Ammon's horn (tissue), 1 donor: Measurements from ENCODE around the gene DLGAP4.

Experiments
- DNase-seq: peaks from one replicate; pipeline ENCODE4 v3.0.0-alpha.2; 2016; ENCODE audit warnings: low spot score

The DLGAP4 gene

GRCh38 chr20:36308986-36309385 lies 2.8 kb downstream of the DLGAP4 start:
- DNase-seq = no peak

GRCh38 chr20:36309643-36310042 lies 3.5 kb downstream of the DLGAP4 start:
- no peak for DNase-seq

- DNase-seq = no peak
Measured at GRCh38 chr20:36310215-36310981, 4.3 kb downstream of the DLGAP4 start.

DNA sequence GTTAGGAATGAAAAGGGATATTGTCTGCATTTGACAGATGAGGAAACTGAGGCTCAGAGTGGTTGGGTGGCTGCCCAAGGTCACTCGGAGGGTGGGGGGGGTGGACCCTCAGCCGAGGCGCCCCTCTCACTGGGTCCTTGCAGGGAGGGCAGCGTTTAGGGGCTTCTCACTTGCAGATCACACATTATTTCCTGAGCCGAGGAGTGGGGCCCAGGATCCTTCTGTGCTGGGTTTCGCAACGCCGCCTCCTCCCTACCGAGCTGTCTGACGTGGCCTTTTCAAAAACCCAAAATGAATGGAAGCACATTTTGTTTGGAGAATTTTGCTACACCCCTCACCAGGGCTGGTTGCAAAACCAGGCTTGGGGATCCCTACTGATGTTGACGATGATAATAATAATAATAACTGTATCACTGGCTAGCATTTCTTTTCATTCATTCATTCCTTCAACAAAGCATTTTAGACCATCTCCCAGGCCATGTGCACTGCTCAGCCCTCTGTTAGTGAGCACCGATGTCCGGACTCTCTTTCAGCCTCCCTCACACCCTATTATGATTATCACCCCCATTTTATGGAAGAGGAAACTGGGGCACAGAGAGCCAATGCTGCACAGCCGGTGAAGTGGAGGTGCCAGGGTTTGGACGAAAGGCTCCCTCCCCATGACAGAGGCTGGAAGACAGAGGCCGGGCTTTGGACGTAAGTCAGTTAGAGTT lies 5.2 kb downstream of the DLGAP4 start:
- peak; percentile 69 for DNase-seq

GRCh38 chr20:36311854-36312723 lies 6.0 kb downstream of the DLGAP4 start:
- DNase-seq = no peak

GRCh38 chr20:36312724-36313441 lies 6.7 kb downstream of the DLGAP4 start:
- DNase-seq = peak; percentile 33

DNA sequence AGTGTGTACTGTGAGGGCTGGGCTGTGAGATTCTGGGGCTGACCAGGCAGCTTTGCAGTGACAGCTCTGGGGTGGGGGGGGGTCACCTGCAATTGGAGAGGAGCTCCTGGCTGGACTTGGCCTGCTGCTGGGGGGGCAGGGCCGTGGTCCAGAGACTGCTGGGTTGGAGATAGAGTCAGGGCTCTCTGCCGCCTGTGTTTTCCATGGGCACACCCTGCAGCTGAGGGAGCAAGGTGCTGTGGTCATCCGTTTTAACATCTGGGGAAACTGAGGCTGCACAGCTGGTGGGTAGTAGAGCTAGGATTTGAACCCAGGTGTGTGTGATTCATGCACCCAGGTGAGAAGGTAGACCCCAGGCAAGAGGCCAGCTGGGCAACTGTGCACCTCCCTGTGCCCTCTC lies 7.3 kb downstream of the DLGAP4 start:
- DNase-seq = no peak

DNA sequence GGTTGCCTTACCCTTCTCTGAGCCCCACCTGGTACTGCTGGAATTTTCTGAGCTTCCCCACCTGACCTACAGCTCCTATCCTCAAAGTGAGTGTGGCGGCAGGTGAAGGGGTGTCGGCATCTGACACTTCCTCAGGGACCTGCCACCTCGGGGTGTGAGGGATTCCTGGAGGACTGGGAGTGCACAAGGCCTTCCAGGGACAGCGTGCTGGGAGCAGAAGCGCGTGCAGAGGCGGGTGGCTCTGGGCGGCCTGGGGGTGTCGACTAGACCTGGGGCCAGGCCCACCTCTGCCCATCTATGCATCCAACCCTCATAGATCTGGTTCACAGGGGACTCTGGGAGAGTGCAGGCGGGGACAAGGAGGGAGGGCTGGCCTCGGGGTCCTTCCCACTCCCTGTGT lies 7.8 kb downstream of the DLGAP4 start:
- DNase-seq = no peak

DNA sequence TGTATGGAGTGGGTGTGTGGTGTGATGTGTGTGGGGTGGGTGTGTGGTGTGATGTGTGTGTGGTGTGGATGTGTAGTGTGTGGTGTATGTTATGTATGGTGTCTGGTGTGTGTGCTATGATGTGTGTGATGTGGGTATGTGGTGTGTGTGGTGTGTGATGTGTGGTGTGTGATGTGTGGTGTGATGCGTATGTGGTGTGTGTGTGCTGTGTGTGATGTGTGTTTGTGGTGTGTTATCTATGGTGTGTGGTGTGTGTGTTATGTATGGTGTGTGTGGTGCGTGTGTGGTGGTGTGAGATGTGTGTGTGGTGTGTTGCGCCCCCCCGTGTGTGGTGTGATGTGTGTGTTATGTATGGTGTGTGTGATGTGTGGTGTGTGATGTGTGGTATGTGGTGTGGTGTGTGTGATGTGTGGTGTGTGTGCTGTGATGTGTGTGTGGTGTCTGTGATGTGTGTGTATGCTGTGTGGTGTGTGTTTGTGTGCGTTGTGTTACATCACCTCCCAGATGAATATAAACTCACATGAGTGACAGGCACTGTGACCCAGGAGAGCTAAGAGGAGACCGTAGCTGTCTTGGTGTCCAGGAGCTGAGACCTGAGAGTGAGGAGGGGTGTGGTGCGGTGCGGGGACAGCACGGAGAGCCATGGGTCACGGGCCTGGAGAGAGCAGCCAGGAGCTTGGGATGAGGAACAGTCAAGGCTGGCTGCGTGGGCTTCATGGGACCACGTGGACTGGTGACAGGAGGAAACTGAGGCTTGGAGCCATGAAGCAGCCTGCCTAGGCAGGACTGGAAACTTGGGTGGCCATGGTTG lies 8.8 kb downstream of the DLGAP4 start:
- DNase-seq = no peak

- no peak for DNase-seq
Measured at GRCh38 chr20:36315545-36316351, 9.6 kb downstream of the DLGAP4 start.

DNA sequence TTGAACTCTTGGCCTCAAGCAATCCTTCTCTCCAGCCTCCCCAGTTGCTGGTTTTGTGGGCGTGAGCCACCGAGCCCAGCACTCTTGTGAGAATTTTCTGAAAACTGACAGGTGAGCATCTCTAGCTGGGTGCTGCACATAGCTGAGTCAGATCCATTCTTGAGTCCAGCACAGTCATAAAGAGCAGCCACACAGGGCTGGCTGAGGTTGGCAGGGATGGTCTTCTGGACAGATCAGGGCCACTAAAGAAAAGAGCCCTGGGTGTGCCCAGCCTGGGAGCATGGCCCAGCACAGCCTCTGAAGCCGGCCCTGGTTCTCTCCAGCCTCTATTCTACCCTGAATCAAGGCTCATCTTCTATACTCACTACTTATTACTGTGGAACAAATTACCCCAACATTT lies 11.5 kb downstream of the DLGAP4 start:
- DNase-seq = no peak

DNA sequence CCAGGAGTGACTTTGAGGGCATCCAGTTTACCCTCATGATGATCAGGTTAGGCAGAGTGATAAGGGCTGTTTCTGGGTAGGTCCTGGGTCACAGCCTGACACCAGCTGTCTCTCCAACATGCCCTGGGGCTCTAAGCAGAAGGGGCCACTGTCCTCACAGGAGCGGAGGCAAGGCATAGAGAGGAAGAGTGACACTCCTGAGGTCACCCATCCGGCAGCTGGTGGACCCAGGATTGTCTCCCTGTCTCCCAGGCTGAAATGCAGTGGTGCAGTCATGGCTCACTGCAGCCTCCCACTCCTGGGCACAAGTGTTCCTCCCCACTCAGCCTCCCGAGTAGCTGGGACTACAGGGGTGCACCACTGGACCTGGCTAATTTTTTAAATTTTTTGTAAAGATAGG lies 12.0 kb downstream of the DLGAP4 start:
- DNase-seq = no peak

DNA sequence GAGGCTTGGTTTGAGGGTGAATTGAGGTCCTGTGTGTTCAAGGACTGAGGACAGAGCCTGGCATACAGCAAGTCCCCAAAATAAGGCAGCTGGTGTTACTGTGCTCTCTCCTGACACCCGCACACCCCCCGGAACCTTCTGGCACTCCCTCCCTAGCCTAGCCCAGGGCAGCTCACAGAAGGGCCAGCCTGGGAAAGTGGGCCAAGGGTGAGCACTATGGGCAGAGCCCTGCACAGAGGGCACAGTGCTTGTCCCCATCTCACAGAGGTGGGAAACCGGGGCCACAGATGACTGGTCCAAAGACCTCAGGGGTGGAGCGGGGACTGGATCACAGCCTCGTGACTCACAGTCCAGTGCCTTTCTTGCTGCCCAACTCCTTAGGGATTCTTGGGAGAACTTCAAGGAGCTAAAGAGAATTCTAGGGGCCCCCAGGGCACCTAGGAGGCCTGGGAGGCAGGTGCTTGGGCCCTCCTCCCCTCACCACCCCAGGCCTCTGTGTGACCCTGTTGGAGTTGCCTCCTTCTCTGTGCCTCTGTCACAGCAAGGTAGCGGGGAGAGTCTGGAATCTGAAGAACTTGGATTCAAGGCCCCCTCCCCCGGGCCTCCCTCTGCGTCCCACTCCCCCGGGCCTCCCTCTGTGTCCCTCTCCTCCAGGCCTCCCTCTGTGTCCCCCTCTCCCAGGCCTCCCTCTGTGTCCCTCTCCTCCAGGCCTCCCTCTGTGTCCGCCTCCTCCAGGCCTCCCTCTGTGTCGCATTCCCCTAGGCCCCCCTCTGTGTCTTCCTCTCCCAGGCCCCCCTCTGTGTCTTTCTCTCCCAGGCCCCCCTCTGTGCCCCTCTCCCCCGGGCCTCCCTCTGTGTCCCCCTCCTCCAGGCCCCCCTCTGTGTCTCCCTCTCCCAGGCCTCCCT lies 13.5 kb downstream of the DLGAP4 start:
- no peak for DNase-seq

- DNase-seq = no peak
Measured at GRCh38 chr20:36320261-36320897, 14.2 kb downstream of the DLGAP4 start.

DNA sequence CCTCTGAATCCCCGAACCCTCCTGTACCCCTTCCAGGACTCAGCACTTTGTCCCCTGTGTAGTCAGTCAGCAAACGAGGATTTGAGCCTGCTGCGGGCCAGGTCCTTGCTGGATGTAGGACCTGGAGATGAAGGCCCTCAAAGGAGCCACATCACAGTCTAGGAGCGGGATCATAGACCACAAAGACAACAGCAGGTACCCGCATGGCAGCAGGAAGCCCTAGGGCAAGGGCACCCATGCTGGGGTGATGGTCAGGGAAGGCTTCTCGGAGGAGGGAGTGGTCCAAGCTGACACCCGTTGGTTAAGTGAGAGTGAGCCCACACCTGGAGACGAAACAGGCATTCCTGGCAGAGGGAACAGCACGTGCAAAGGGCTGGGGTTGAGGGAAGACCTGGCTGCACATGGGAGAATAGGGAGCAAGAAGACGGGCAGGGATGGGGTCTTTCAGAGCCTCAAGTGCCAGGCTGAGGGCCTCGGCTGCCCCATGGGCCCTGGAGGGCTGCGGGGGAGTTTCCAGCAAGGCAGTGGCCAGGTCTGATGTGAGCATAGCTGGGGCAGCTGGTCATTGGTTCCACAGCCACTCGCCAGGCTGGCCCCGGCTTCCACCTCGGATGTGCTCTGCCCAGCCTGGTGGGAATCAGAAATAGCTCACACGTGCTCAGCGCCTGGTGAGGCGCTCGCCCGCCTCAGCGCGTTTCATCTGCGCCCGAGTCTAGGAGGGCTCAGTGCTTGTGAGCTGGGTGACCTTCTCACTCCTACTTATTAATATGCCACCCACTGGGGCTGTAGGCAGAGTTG lies 15.0 kb downstream of the DLGAP4 start:
- no peak for DNase-seq

DNA sequence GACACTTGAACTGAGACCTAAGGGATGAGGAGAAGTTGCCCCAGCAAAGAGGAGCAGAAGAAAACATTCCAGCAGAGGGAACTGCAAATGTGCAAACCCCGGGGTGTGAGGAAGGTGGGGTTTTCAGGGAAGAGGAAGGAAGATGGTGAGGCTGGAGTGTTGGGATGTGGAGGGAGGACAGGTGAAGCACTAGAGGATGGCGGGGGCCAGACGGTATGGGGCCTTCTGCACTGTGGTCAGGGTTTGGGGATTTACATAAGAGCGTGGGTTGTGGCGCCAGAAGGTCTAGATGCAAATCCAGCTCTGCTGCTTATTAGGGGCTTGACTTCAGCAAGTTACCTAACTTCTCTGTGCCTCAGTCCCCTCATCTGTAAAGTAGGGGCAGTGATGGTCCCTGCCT lies 16.0 kb downstream of the DLGAP4 start:
- DNase-seq = no peak

DNA sequence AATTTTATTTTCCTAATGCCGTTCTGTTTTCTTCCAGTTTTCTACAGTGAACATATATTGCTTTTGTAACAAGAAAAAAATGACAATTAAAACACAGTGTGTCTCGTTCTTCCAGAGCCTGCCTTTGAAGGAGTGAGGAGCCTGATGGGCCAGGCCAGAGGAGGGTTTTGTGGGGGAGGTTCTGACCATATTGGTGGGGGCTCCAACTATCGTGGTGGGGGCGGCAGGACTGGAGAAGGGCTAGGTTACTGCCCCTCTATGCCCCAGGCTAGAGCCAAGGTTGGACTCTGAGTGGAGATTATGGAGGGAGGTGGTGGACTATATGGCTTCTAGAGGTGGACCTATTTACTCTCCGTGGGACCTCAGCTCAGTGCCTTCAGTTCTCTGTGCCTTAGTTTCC lies 24.0 kb downstream of the DLGAP4 start:
- DNase-seq = no peak

DNA sequence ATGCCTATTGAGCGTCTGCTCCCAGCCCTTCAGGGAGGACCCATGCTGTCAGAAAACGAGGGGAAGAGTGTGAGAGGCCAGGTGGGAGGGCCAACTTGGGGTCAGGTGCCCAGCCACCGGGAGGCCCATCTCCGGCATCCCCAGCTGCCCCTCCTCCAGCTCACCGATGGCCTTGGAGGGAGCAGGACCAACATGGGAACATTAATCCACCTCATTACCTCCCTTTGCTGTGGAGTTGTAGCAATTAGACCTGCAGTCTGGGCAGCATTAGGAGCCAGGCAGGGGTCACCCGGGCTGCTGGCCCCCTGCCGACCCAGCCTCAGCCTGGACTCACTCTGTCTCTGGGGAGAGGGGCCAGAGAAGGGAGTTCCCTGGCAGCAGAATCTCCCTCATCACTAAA lies 25.1 kb downstream of the DLGAP4 start:
- DNase-seq = no peak
